OCI-LY1 (cell line): ENCODE measurements around the gene AP4E1.

Source experiments
- CTCF ChIP-seq: fragments of 200-600 bp; sonication (generic), shearing (Covaris generic); IDR thresholded peaks from 2 replicates; pipeline ENCODE4 v1.5.1; 2017; ENCODE audit warnings: mild to moderate bottlenecking, antibody characterized with exemption, low read length, moderate library complexity, mixed read lengths
- EZH2 ChIP-seq: fragments of 200-600 bp; sonication (generic), shearing (Covaris generic); IDR thresholded peaks from 2 replicates; pipeline ENCODE4 v1.8.0; 2017; ENCODE audit warnings: borderline replicate concordance, mixed run types, mild to moderate bottlenecking, antibody characterized with exemption, low read length, moderate library complexity, mixed read lengths

GRCh38 chr15:51046016-51046415, 137.5 kb downstream of the AP4E1 start:
- no peak for TF ChIP-seq CTCF
- TF ChIP-seq EZH2: no peak
